Mesenchymal stem cell (in vitro differentiated cells and primary cell): Measurements from ENCODE around the gene ZNF511.

Experiments
- DNase-seq: peaks from one replicate; pipeline ENCODE4 v3.0.0-alpha.2; 2013
- H2AFZ ChIP-seq: one replicate; pipeline ENCODE4 v1.6.1; 2013; ENCODE audit warnings: low read depth, mild to moderate bottlenecking, control low read depth, inconsistent platforms, low read length, moderate library complexity
- H2AK5ac ChIP-seq: 2 replicates; pipeline ENCODE4 v1.6.1; 2013; ENCODE audit warnings: low read length, moderate library complexity, mild to moderate bottlenecking, inconsistent platforms; ENCODE audit not compliant: severe bottlenecking
- H2BK120ac ChIP-seq: one replicate; pipeline ENCODE4 v1.6.1; 2013; ENCODE audit warnings: low read depth, mild to moderate bottlenecking, inconsistent platforms, low read length, moderate library complexity
- H2BK12ac ChIP-seq, 2 experiments: one replicate each; pipeline ENCODE4 v1.6.1; 2013; ENCODE audit warnings: inconsistent platforms in 2 of 2, low read length in 2 of 2, mild to moderate bottlenecking in 2 of 2, moderate library complexity in 2 of 2, control low read depth in 1 of 2
- H2BK15ac ChIP-seq: one replicate; pipeline ENCODE4 v1.6.1; 2013; ENCODE audit warnings: mild to moderate bottlenecking, low read depth, inconsistent platforms; ENCODE audit not compliant: poor library complexity, severe bottlenecking
- H2BK5ac ChIP-seq: 2 replicates; pipeline ENCODE4 v1.6.1; 2013; ENCODE audit warnings: low read depth, mild to moderate bottlenecking, low read length, control low read depth, inconsistent platforms; ENCODE audit not compliant: poor library complexity, severe bottlenecking
- H3K14ac ChIP-seq, 2 experiments: one replicate each; pipeline ENCODE4 v1.6.1; 2013; ENCODE audit warnings: inconsistent platforms in 2 of 2, low read length in 2 of 2, control low read depth in 1 of 2, mild to moderate bottlenecking in 1 of 2, moderate library complexity in 1 of 2
- H3K18ac ChIP-seq, 2 experiments: one replicate each; pipeline ENCODE4 v1.6.1; 2013; ENCODE audit warnings: inconsistent platforms in 2 of 2, low read length in 2 of 2, control low read depth in 1 of 2, low read depth in 1 of 2, mild to moderate bottlenecking in 1 of 2
- H3K23ac ChIP-seq, 2 experiments: one replicate each; pipeline ENCODE4 v1.6.1; 2013; ENCODE audit warnings: inconsistent platforms in 2 of 2, low read length in 2 of 2, mild to moderate bottlenecking in 2 of 2, moderate library complexity in 2 of 2, control low read depth in 1 of 2
- H3K27ac ChIP-seq: 2 replicates; pipeline ENCODE4 v1.5.1; 2013; ENCODE audit warnings: mild to moderate bottlenecking, moderate library complexity, low read length, control low read depth, inconsistent platforms; ENCODE audit not compliant: poor library complexity, severe bottlenecking
- H3K27me3 ChIP-seq, 2 experiments: 2 replicates each; pipeline versions ENCODE4 v1.6.1 to v1.7.0; 2013; ENCODE audit warnings: low read length in 2 of 2, mild to moderate bottlenecking in 2 of 2, moderate library complexity in 2 of 2, control low read depth in 1 of 2, inconsistent platforms in 1 of 2; ENCODE audit not compliant: control insufficient read depth in 1 of 2, insufficient read depth in 1 of 2
- H3K36me3 ChIP-seq, 2 experiments: 2 replicates each; pipeline versions ENCODE4 v1.6.1 to v1.7.0; 2013; ENCODE audit warnings: low read length in 2 of 2, control low read depth in 1 of 2, inconsistent platforms in 1 of 2, low read depth in 1 of 2, mild to moderate bottlenecking in 1 of 2; ENCODE audit not compliant: insufficient read depth in 2 of 2, control insufficient read depth in 1 of 2
- H3K4ac ChIP-seq, 2 experiments: one replicate each; pipeline ENCODE4 v1.6.1; 2013; ENCODE audit warnings: inconsistent platforms in 2 of 2, low read length in 2 of 2, mild to moderate bottlenecking in 2 of 2, moderate library complexity in 2 of 2, control low read depth in 1 of 2, low read depth in 1 of 2
- H3K4me1 ChIP-seq: 2 replicates; pipeline ENCODE4 v1.6.1; 2013; ENCODE audit warnings: low read depth, low read length, control low read depth; ENCODE audit not compliant: control insufficient read depth, insufficient read depth
- H3K4me2 ChIP-seq: 2 replicates; pipeline ENCODE4 v1.6.1; 2013; ENCODE audit warnings: low read length, mild to moderate bottlenecking, inconsistent platforms; ENCODE audit not compliant: poor library complexity, severe bottlenecking
- H3K4me3 ChIP-seq, 2 experiments: 2 replicates each; pipeline versions ENCODE4 v1.5.1 to v1.7.0; 2013; ENCODE audit warnings: low read length in 2 of 2, mild to moderate bottlenecking in 2 of 2, control low read depth in 1 of 2, low read depth in 1 of 2; ENCODE audit not compliant: insufficient read depth in 1 of 2
- H3K79me1 ChIP-seq: replicated peaks from 2 replicates; pipeline ENCODE4 v1.6.1; 2013; ENCODE audit warnings: mild to moderate bottlenecking, control low read depth, low read length, inconsistent platforms; ENCODE audit not compliant: poor library complexity, severe bottlenecking
- H3K9ac ChIP-seq: 2 replicates; pipeline ENCODE4 v1.7.0; 2013; ENCODE audit warnings: mild to moderate bottlenecking, low read length, moderate library complexity
- H3K9me3 ChIP-seq: 2 replicates; pipeline ENCODE4 v1.7.0; 2013; ENCODE audit warnings: mild to moderate bottlenecking, low read length; ENCODE audit not compliant: control insufficient read depth
- H4K8ac ChIP-seq: one replicate; pipeline ENCODE4 v1.6.1; 2013; ENCODE audit warnings: inconsistent platforms, mild to moderate bottlenecking, low read length, moderate library complexity
- H4K91ac ChIP-seq: one replicate; pipeline ENCODE4 v1.6.1; 2013; ENCODE audit warnings: mild to moderate bottlenecking, low read length, inconsistent platforms
- WGBS: methylation state at CpG from one replicate; pipeline ENCODE4 v1.1.7; 2013; ENCODE audit warnings: mixed read lengths; 5-methylcytosine and 5-hydroxymethylcytosine counted together

ZNF511 gene

GRCh38 chr10:133279326-133280226, 29.1 kb upstream of the ZNF511 start:
- Histone ChIP-seq H3K27ac (peak overlapping the region; percentile 16), H3K36me3 (peaks cover 60 to 61% of the 10 kb centered on the region in 2 experiments), H3K4me1 (peaks cover 54% of the 10 kb centered on the region), H2AFZ (no peak overlapping the region), H3K9ac (no peak overlapping the region), H3K79me1 (peaks cover 10% of the 10 kb centered on the region), H3K4ac (no peak overlapping the region), H4K91ac (no peak overlapping the region), H2BK12ac (no peak overlapping the region), H3K14ac (no peak overlapping the region), H3K9me3 (no peaks in the 10 kb centered on the region), H3K27me3 (peaks cover 0 to 23% of the 10 kb centered on the region in 2 experiments), H3K4me3 (no peak overlapping the region), H2BK5ac (no peak overlapping the region), H3K23ac (no peak overlapping the region), H2BK15ac (no peak overlapping the region), H3K18ac (no peak overlapping the region), H3K4me2 (no peak overlapping the region), H4K8ac (no peak overlapping the region), H2AK5ac (no peak overlapping the region), H2BK120ac (no peak overlapping the region)
- DNase-seq, result peak; percentile 19
- WGBS, result 90% methylated on average over 22 of the region's 24 CpGs

GRCh38 chr10:133280391-133281059, 28.2 kb upstream of the ZNF511 start:
- Histone ChIP-seq H2BK5ac (no peak overlapping the region), H3K23ac (no peak overlapping the region), H2AFZ (no peak overlapping the region), H3K27me3 (peaks cover 0 to 14% of the 10 kb centered on the region in 2 experiments), H2BK15ac (no peak overlapping the region), H2BK120ac (no peak overlapping the region), H3K36me3 (peaks cover 69 to 70% of the 10 kb centered on the region in 2 experiments), H3K9me3 (no peaks in the 10 kb centered on the region), H3K14ac (no peak overlapping the region), H2BK12ac (no peak overlapping the region), H4K91ac (no peak overlapping the region), H3K27ac (no peak overlapping the region), H4K8ac (no peak overlapping the region), H2AK5ac (no peak overlapping the region), H3K18ac (no peak overlapping the region), H3K9ac (no peak overlapping the region), H3K79me1 (peaks cover 19% of the 10 kb centered on the region), H3K4me3 (no peak overlapping the region), H3K4ac (no peak overlapping the region), H3K4me1 (peaks cover 50% of the 10 kb centered on the region), H3K4me2 (no peak overlapping the region)
- no peak for DNase-seq
- WGBS, result 90% methylated on average over 10 of the region's 10 CpGs

- no peak overlapping the region for H3K9ac ChIP-seq
- no peak overlapping the region for H3K23ac ChIP-seq
- no peak overlapping the region for H3K18ac ChIP-seq
- H3K36me3 ChIP-seq, result peaks cover 73 to 75% of the 10 kb centered on the region in 2 experiments
- no peak overlapping the region for H2BK5ac ChIP-seq
- 95% methylated on average over 11 of the region's 15 CpGs for WGBS
- H3K4me2 ChIP-seq, result no peak overlapping the region
- DNase-seq, result no peak
- H2BK15ac ChIP-seq, result no peak overlapping the region
- H3K4me1 ChIP-seq, result peaks cover 44% of the 10 kb centered on the region
- H2BK120ac ChIP-seq, result no peak overlapping the region
- peaks cover 0 to 9% of the 10 kb centered on the region in 2 experiments for H3K27me3 ChIP-seq
- no peak overlapping the region for H3K4me3 ChIP-seq
- H3K14ac ChIP-seq, result no peak overlapping the region
- H4K91ac ChIP-seq, result no peak overlapping the region
- H3K79me1 ChIP-seq, result peaks cover 21% of the 10 kb centered on the region
- no peak overlapping the region for H2AFZ ChIP-seq
- H2AK5ac ChIP-seq, result no peak overlapping the region
- no peak overlapping the region for H4K8ac ChIP-seq
- H3K9me3 ChIP-seq, result no peaks in the 10 kb centered on the region
- no peak overlapping the region for H2BK12ac ChIP-seq
- no peak overlapping the region for H3K27ac ChIP-seq
- no peak overlapping the region for H3K4ac ChIP-seq
Observed at GRCh38 chr10:133281084-133281483, 27.6 kb upstream of the ZNF511 start.
